ENCODE results near the gene CMTR2.

The CMTR2 gene

GRCh38 chr16:71254832-71255525 is 34.2 kb downstream of the CMTR2 start:
- no peak overlapping the region for H3K27ac ChIP-seq
- TF ChIP-seq CTCF (conservative IDR thresholded peaks at IDR 0.05; ENCODE audit: low read depth) = no peak
- no peak for DNase-seq (ENCODE audit: low spot score)
- ChIA-PET CTCF (no interaction called here), POLR2A (ENCODE audit: low non-redundant PET) (no interaction called here)

- H3K27ac ChIP-seq = no peak overlapping the region
- DNase-seq (ENCODE audit: low spot score) = peak; percentile 21
- TF ChIP-seq CTCF (conservative IDR thresholded peaks at IDR 0.05; ENCODE audit: low read depth) = no peak
- POLR2A ChIA-PET (ENCODE audit: low non-redundant PET) = no interaction called here
- CTCF ChIA-PET = interaction anchor here (0.6 kb wide), 1 partner anchor 19 kb away, joined by 3 read pairs; no protein-coding TSS in a partner anchor
These were observed 38.6 kb downstream of the CMTR2 start for GRCh38 chr16:71250461-71251235.

GRCh38 chr16:71249399-71249798 is 39.8 kb downstream of the CMTR2 start:
- POLR2A ChIA-PET (ENCODE audit: low non-redundant PET) = no interaction called here
- no peak for DNase-seq (ENCODE audit: low spot score)
- CTCF ChIA-PET = interaction anchor here (1.4 kb wide), 1 partner anchor 109 kb away, joined by 10 read pairs; the partner anchor contains the start of gene CALB2
- no peak for TF ChIP-seq CTCF (conservative IDR thresholded peaks at IDR 0.05; ENCODE audit: low read depth)
- no peak overlapping the region for H3K27ac ChIP-seq

GRCh38 chr16:71247478-71247877 is 41.7 kb downstream of the CMTR2 start:
- no peak for TF ChIP-seq CTCF (conservative IDR thresholded peaks at IDR 0.05; ENCODE audit: low read depth)
- H3K27ac ChIP-seq = no peak overlapping the region
- no peak for DNase-seq (ENCODE audit: low spot score)
- ChIA-PET POLR2A (ENCODE audit: low non-redundant PET) (no interaction called here), CTCF (no interaction called here)

GRCh38 chr16:71246309-71246708 is 42.9 kb downstream of the CMTR2 start:
- no peak for TF ChIP-seq CTCF (conservative IDR thresholded peaks at IDR 0.05; ENCODE audit: low read depth)
- ChIA-PET POLR2A (ENCODE audit: low non-redundant PET) (no interaction called here), CTCF (interaction anchor here (0.6 kb wide), 1 partner anchor 139 kb away, joined by 3 read pairs; no protein-coding TSS in a partner anchor)
- H3K27ac ChIP-seq = no peak overlapping the region
- DNase-seq (ENCODE audit: low spot score) = no peak

GRCh38 chr16:71244521-71244920 is 44.7 kb downstream of the CMTR2 start:
- no peak for TF ChIP-seq CTCF (conservative IDR thresholded peaks at IDR 0.05; ENCODE audit: low read depth)
- ChIA-PET POLR2A (ENCODE audit: low non-redundant PET) (no interaction called here), CTCF (interaction anchor here (0.6 kb wide), 1 partner anchor 1995 kb away, joined by 4 read pairs; no protein-coding TSS in a partner anchor)
- no peak overlapping the region for H3K27ac ChIP-seq
- no peak for DNase-seq (ENCODE audit: low spot score)

All from RWPE1 (cell line).